Central memory CD4-positive, alpha-beta T cell (primary cell): Measurements from ENCODE around the gene INTS11.
"Not testable (repeated sequence)": the region's sequence is repeated elsewhere in the genome, so short reads cannot be mapped to it uniquely, and the experiment has no call there.

ENCODE experiments used
- DNase-seq: peaks from one replicate; pipeline ENCODE4 v3.0.0; 2022
- total RNA-seq, 3 experiments: gene quantifications; one replicate each; lab custom pipeline; 2026; lab: John Stamatoyannopoulos, UW

Gene INTS11
- 88.7 to 133 (median 109) reads per million in 3 experiments for total RNA-seq

DNA sequence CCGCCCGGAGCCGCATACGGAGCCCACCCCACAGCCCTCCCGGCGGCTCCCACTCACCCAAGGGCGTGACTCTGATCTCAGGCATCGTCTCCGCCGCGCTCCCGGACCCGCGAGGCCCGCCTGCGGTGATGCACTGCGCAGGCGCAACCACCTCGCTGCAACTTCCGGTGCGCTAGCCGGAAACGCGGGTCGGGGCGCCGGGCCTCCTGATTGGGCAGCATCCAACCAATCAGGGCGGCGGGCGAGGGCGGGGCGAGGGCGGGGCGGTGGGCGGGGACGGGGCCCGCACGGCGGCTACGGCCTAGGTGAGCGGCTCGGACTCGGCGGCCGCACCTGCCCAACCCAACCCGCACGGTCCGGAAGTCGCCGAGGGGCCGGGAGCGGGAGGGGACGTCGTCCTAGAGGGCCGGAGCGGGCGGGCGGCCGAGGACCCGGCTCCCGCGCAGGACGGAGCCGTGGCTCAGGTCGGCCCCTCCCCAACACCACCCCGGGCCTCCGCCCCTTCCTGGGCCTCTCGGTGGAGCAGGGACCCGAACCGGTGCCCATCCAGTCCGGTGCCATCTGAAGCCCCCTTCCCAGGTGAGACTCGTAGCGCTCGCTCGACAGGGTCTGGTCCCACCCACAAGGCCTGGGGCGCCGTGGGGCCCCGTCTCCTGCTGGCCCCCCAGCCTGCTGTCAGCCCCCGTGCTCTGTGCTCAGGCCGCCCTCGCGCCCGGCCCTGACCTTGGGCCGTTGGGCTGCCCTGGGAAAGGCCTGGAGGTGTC, at the start of gene INTS11, which contains the start of gene CPTP:
INTS11 (minus strand) TSS at position 137 of the 764 bp plus-strand sequence; CDS start at position 85, 52 bp downstream.
CPTP (plus strand) TSS at position 279 of the 764 bp plus-strand sequence. CDS start 2,109 bp downstream, outside the sequence.
- DNase-seq: peak; percentile 95

DNA sequence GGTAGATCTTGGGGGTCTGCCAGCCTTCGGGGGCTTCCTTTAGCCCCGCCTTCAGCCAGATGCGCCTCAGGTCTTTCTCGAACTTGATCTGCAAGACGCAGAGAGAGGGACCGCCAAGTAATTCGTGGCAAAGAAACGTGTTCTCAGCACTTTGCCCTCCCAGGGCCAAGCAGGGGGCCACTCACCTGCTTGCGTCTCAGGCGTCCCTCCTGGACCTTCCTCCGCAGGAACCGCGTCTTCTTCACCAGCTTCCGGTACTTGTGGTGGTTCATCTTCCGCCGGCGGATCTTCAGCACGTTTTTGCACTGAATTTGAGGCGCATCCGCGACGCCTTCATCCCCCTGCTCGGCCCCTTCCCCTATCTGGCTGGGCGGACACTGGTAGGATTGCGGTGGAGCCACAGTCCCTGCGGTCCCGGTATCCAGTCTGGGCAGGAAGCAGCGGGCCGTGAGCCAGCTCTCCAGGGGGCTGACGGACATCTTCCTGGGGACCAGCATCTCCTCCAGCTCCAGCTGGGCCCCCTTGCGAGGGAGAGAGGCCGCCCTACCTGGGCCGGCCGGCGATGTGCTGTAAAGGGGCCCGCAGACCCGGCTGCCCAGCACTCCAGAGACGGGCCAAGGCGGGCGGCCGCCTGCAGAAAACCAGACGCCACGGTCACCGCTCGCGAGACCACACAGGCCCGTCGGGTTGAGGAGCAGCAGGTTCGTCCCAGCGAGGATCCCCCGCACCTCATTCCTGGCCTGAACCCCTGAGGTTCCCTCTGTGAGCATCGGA, 49.5 kb upstream of the INTS11 start:
- DNase-seq: no peak

DNA sequence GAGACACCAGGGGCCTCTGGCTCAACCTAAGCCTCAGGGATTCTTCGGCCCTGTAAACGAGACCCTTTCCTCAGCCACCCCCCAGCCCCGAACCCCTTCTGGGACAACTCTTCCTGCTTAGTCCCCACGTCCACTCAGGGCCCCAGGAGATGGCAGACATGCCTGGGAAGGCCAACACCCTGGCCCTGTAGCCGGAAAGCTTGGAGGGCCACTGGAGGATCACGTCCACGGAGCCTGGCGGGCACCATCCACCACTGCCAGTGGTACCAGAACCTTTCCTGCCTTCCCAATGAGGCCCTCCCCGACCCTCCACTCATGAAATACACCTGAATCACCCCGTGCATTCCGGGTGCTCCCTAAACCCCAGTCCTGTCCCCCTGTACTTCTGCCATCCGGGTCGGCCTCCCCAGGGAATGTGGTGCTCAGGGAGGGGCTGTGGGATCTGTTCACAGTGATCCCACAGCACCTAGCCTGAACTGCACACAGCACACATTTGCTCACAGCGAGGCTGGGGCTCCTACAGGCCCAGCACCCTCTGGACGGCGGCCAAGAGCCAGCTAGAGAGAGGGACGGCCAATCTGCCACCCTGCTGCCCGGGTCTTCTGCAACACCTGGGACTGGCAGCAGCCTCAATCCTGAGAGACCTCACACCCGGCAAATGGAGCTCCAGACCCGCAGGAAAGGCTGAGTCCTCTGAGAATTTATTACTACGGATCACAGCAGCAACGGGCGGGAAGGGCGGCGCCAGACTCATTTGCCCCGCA, 48.8 kb upstream of the INTS11 start:
- no peak for DNase-seq

DNA sequence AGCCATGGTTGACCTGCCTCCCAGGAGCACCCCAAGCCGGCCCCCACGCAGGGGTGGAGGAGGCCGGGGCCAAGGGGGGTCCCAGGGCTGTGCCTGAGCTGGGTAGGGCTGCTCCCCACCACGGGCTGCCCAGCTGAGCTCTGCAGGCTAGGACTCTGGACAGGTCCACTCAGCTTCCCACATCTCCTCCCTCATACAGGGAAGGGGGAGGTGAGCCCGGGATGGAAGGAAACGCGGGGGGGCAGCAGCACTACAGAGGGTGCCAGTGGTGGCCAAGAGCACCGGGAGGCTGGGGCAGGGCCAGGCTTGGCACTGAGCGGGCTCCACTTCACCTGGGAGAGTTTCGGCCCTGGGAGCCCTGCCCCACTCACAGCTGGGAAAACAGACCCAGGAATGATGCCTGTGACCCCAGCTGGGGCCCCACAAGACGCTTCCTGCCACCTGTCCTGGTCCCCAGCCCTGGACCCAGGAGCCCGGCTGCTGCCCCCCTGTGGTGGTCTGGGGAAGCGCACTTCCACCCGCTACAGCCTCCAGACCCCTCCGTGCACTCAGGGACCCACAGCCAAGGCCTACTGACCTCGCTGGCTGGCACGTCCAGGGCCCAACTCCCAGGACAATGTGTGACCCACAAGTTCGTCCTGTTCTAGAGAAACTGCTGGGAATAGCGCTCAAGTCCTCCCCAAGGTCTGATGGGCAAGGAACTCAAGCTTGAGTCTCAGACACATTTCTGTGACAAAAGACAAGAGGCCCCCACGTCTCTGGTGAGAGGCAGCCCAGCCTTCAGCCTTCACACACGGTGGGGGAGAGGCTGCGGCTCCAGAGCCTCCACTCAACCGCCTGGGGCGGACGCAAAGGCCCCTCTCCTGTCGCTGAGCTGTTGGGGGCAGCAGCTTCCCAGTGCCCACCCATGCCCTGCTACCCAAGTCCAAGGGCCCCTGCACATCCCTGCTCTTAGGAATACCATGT, 47.6 kb upstream of the INTS11 start:
- peak; percentile 71 for DNase-seq

DNA sequence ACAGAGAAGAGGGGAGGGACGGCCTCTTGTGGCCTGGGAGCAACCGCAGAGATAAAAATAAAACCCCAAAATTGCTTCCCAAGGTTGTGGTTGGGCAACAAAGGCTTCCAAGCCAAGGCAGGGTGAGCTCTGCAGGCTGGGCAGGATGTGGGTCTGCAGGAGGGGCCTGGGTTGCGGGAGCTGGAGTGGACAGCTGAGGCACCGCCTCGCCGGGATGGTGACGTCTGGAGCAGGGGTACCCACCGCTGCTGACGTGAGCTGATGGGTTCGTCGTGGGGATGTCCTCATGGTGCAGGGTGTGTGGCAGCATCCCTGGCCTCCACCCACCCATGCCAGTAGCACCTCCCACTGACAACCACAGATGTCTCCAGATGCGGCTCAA, 46.9 kb upstream of the INTS11 start:
- peak; percentile 94 for DNase-seq

DNA sequence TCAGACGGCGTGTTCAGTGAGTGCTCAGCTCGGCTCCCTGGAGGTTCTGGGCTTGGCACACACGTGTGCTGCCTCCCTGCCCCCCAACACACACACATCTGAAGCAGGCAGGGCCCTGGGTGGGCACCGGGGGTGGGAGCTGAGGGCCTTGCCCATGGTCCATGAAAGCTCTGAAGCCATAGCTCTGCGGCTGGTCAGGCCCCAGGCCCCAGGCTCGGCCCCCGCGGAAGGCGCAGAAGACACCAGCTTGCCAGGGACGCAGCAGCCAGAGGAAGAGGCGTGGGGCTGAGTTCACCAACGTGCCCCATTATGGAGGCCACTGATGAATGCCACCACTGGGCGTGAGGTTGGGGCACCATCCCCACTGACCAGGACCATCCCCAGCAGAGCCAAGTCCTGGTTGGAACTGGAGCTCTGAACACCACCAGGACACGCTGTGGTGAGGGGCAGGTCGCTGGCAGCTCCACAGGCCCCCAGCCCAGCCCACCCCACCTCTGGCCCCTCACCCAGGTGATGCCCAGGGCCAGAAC, 46.4 kb upstream of the INTS11 start:
- no peak for DNase-seq

DNA sequence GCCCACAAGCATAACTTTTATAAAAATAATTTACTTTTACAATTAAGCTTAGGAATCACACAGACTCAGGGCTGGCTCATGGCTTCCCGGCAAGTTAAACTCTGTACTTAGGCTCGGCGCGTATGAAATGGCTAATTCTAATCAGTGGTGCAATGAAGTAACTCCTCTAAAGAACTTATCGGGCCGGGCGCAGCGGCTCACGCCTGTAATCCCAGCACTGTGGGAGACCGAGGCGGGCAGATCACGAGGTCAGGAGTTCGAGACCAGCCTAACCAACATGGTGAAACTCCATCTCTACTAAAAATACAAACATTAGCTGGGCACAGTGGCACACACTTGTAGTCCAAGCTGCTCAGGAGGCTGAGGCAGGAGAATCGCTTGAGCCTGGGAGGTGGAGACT, 45.6 kb upstream of the INTS11 start:
- not testable (repeated sequence) for DNase-seq

DNA sequence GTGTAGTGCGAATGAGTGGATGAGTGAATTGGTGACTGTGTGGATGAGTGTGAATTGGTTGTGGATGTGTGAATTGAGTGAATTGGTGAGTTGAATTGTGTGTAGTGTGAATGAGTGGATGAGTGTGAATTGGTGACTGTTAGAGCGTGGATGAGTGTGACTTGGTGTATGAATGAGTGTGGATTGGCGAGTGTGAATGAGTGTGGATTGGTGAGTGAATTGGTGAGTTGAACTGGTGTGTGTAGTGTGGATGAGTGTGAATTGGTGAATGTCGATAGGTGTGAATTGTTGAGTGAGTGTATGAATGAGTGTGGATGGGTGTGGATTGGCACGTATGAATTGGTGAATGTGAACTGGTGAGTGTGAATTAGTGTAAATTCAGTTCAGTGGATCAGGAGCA, 42.9 kb upstream of the INTS11 start:
- no peak for DNase-seq

DNA sequence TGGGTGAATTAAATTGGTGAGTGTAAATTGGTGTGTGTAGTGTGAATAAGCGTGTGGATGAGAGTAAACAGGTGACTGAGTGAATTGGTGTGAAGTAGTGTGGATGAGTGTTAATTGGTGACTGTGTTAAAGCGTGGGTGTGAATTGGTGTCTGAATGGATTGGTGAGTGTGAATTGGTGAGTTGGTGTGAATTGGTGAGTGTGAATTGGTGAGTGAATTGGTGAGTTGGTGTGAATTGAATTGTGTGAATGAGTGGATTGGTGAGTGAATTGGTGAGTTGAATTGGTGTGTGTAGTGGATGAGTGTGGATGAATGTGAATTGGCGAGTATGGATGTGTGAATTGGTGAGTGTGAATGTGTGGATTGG, 42.2 kb upstream of the INTS11 start:
- DNase-seq: no peak

DNA sequence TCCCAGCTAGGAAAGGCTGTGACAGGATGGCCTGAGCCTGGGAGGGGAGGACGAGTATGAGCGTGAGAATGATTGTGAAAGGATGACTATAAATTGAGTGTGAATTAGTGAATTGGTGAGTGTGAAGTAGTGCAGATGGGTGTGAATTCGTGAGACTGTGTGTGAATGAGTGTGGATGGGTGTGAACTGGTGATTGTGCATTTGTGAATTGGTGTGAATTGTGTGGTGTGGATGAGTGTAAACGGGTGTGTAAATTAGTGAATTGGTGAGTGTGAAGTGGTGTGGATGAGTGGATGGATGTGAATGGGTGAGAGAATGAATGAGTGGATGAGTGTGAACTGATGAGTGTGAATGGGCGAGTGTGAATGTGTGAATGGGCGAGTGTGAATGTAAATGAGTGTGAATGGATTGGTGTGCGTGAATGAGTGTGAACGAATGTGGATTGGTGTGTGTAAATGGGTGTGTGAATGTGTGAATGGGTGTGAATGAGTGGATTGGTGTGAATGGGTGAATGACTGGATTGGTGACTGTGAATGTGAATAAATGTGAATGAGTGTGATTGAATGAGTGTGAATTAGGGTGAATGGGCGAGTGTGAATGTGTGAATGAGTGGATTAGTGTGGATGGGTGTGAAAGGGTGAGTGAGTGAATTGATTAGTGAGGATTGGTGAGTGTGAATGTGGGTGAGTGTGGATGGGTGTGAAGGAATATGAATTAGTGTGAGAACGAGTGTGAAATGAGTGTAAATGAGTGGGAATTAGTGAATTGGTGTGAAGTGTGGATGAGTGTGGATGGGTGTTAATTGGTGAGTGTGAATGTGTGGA, 41.6 kb upstream of the INTS11 start:
- DNase-seq: no peak

DNA sequence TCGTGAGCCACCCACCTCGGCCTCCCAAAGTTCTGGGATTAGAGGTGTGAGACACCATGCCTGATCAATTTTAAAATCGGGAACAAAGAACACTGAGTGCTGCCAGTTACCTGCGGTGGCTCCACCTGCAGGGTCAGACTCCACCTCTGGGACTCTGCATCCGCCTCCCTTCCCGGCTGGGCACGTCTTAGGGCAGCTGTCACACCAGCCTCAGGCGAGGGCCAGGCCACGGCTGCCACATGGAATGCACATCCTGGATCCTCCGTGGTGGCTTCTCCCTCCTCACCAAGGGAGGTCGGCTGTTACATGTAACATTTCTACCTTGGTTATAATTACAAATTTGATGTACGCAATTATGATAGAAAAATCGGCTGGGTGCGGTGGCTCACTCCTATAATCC, 39.8 kb upstream of the INTS11 start:
- DNase-seq: no peak

DNA sequence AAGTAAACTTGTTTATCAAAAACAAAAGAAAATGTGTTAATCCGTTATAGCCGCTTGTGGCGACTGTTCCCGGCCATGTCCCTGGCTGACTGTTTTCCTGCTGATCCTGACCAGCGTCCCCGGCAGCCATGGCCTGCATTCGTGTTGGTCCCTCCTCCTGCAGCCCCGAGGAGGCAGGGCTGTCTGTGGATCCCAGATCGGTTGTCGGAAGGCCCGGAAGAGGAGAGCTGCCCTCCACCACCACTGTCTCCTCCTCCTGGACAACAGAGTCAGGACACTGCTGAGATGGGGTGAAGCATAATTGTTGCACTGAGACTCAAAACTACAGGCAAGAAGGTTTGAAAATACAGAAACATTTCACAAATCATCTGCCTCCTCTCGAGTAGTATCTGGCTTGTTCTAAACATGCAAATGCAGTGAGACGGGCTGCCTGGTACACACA, 37.5 kb upstream of the INTS11 start:
- DNase-seq: no peak

DNA sequence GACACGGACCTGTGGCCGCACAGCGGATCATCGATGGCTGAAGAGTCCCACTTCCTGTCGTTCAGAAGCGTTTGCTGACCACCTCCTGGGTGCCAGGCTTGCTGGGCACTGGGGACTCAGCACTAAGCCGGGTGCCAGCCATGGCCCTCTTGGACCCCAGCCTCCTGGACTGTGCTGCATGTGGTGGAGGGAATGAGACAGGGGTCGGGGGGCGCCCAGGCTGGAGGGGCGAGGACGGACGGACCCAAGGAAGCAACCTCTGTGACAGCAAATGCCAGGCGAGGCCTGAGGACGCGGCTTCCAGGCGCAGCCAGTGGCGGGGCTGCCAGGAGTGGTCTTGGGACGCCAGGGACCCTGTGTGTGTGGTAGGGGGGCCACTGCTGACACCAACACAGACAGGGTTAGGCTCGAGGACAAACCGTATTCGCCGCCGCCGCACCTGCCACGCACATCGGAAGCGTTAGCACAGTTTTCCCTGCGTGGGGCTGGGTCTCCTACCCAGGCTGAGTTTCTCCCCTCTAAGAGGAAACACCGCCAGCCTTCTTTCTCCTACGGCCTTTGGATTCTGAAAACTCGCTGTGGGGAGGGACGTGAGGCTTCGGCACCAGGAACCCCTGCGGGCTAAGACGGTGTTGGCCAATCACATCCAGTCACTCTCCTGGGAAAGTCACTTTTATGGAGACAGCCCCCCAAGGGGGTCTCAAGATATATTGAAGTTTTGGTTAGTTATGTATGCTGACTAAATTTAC, 36.9 kb upstream of the INTS11 start:
- no peak for DNase-seq

DNA sequence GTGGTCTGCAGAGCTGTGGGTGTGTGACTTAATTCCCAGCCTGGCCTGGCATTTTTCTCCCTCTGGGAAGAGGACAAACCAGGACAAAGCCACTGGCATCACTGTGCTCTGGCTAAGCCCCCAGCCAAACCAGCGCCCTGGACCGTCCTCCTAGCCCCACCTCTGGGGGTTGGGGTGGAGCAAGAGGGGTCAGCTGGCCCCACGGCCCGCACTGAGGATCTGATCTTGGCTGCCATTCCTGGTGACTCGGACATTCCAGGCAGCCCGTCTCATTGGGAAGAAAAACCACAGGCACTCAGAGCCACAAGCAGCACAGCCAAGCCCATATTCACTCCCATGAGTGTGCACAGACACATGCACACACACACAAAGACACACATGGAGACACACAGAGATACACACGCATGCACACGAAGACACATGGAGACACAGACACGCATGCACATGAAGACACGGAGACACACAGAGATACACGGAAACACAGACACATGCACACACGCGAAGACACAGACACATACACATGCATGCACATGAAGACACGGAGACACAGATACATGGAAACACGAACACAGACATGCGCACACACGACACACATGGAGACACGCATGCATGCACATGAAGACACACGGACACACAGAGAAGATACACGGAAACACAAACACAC, 36.2 kb upstream of the INTS11 start:
- no peak for DNase-seq

DNA sequence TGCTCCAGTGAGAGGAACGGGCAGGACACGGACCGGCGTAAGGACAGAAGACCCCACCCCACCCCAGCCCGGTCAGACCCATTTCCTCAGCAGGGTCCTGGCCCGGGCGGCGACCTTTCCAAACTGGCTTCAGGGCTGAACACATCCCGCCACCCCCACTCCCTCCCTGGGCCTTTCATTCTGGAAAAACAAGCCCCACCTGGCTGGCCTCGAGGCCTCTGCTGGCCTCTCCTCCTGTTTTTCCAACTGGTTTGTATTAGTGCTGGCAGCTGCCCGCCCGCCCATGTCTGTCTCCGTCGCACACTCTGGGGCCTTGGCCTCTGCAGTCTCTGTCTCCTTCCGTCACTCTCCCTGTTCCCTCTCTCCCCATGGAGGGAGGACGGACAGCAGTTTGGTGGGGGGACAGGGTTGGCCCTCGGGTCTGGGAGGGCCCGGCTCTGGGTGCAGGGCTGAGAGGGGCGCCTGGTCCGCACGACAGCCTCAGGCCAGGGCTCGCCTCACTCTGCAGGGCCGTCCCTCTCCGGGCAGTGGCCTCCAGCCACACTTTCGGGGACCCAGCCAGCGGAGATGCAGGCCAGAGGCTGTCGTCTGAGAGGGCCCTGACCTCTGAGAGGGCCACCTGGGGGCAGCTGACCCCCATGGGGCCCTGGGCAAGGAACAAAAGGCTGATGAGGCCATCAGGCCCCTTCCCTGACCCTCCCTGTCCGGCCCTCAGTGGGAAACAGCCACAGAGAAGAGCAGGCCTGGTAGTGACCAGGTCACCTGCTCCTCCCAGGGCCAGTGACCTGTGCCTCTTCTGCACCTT, 35.4 kb upstream of the INTS11 start:
- DNase-seq: no peak

DNA sequence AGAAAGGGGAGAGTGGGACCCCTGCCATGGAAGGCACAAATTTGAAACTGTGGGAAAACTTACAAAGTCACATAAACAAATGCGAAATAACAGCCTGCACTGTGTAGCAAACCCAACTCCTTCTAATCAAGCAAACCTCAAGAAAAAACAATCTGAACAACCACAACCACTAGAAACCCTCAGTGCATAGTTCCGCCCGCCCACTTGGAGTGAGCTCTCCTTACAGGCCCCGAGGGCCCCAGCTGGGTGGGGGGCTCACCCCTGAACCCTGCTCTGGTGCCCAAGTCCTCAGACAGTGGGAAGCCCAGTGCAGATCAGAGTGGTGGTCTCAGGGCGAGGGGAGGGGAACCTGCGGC, 34.8 kb upstream of the INTS11 start:
- no peak for DNase-seq

DNA sequence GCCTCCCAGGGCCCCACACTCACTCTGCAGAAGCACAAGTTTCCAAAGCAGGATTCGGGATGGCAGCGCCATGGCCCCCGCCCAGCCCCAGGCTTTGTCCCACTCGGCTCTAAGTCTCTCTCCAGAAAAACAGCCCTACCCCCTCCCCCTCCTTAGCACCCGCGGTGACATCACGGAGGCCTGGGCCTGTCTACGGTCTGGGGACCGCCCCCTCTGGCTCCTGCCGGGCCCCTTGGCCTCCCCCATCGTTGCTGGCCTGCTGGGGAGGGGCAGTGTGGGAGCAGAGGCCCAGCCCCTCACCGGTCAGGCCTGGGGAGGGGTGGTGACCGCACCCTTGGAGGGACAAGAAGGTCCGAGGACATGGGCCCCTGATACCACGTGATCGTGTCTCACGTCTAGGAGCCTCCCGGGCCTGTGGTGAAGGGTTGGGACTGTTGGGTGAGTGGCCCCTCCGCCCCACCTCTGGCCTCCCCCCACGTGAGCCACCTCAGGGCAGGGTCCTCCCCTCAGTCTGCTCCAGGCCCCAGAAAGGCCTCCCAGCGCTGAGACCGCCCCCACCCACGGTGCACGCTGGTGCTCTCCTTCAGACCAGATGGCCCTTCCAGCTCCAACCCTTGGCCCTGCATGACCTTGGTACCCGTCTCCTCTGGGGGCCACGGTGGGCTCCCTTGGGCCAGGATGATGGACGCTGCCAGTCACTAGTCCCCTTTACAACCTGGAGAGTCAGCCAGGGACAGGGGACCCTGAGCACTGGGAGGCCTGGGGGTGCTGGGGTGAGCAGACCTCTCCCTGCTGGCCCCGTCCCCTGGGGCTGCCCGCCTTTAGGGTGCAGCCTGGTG, 34.2 kb upstream of the INTS11 start, which contains the start of gene MXRA8:
MXRA8 (minus strand) TSS at position 123 of the 839 bp plus-strand sequence; CDS start at position 72, 51 bp downstream.
- DNase-seq: no peak
